Nephron (organoid): ENCODE data around the gene SKP2.

Experiments used
- H3K27ac Mint-ChIP-seq, 3 experiments: 2 replicates each; pipeline ENCODE4 v1.8.0; 2020; ENCODE audit warnings: mixed read lengths in 3 of 3, mild to moderate bottlenecking in 2 of 3, moderate library complexity in 1 of 3
- H3K27me3 Mint-ChIP-seq: 2 replicates; pipeline ENCODE4 v1.8.0; 2021; ENCODE audit warnings: low read depth, mild to moderate bottlenecking, moderate library complexity, mixed read lengths
- H3K36me3 Mint-ChIP-seq: 2 replicates; pipeline ENCODE4 v1.8.0; 2020; ENCODE audit warnings: low read depth, mixed read lengths
- H3K4me1 Mint-ChIP-seq: 2 replicates; pipeline ENCODE4 v1.8.0; 2020; ENCODE audit warnings: mixed read lengths
- H3K4me3 Mint-ChIP-seq, 3 experiments: 2 replicates each; pipeline ENCODE4 v1.8.0; 2020; ENCODE audit warnings: mild to moderate bottlenecking in 3 of 3, mixed read lengths in 3 of 3, moderate library complexity in 2 of 3
- H3K9me3 Mint-ChIP-seq: 2 replicates; pipeline ENCODE4 v1.8.0; 2020; ENCODE audit warnings: mixed read lengths
- CTCF ChIP-seq, 3 experiments: fragments of 200-600 bp; sonication (generic); IDR thresholded peaks; one replicate each; pipeline ENCODE4 v1.5.0; 2021; ENCODE audit warnings: antibody characterized with exemption in 3 of 3; ENCODE audit not compliant: unreplicated experiment in 3 of 3

SKP2 gene

GRCh38 chr5:36151434-36152323 lies at the start of gene SKP2, which contains the start of gene LMBRD2:
Gene SKP2, plus strand, starts transcription at chr5:36152111. Its CDS starts 152 bp downstream, at chr5:36152263.
Gene LMBRD2, minus strand, starts transcription at chr5:36151887. Its CDS starts 8,538 bp downstream, at chr5:36143349.
- Mint-ChIP-seq H3K9me3 (no peaks in the 10 kb centered on the region), H3K36me3 (peaks cover 34% of the 10 kb centered on the region), H3K4me1 (peaks cover 53% of the 10 kb centered on the region), H3K4me3 (peak within 1 kb of the TSS; percentile 92 to 97 (median 93)), H3K27me3 (no peaks in the 10 kb centered on the region), H3K27ac (peak within 1 kb of the TSS; percentile 79 to 94 (median 87))
- TF ChIP-seq CTCF (IDR thresholded peaks at IDR 0.05; ENCODE audit: unreplicated experiment in 3 of 3) = no peak

- no peaks in the 10 kb centered on the region for H3K4me1 Mint-ChIP-seq
- peak overlapping the region; percentile 1 to 10 (median 4) for H3K27ac Mint-ChIP-seq
- peaks cover 31% of the 10 kb centered on the region for H3K36me3 Mint-ChIP-seq
- no peak for TF ChIP-seq CTCF (IDR thresholded peaks at IDR 0.05; ENCODE audit: unreplicated experiment in 3 of 3)
- H3K4me3 Mint-ChIP-seq = peak overlapping the region in 1 of 3 experiments; percentile 3
- H3K9me3 Mint-ChIP-seq = no peaks in the 10 kb centered on the region
- no peaks in the 10 kb centered on the region for H3K27me3 Mint-ChIP-seq
These were observed 46.1 kb upstream of the SKP2 start for GRCh38 chr5:36105819-36106218.

GRCh38 chr5:36108758-36109460 lies 43.0 kb upstream of the SKP2 start:
- no peaks in the 10 kb centered on the region for H3K9me3 Mint-ChIP-seq
- no peak overlapping the region for H3K27ac Mint-ChIP-seq
- H3K27me3 Mint-ChIP-seq = no peaks in the 10 kb centered on the region
- peaks cover 29% of the 10 kb centered on the region for H3K36me3 Mint-ChIP-seq
- no peaks in the 10 kb centered on the region for H3K4me1 Mint-ChIP-seq
- TF ChIP-seq CTCF (IDR thresholded peaks at IDR 0.05; ENCODE audit: unreplicated experiment in 3 of 3) = no peak
- H3K4me3 Mint-ChIP-seq = no peak overlapping the region

GRCh38 chr5:36111238-36111637 lies 40.7 kb upstream of the SKP2 start:
- H3K36me3 Mint-ChIP-seq = peaks cover 26% of the 10 kb centered on the region
- no peak overlapping the region for H3K4me3 Mint-ChIP-seq
- no peaks in the 10 kb centered on the region for H3K4me1 Mint-ChIP-seq
- H3K9me3 Mint-ChIP-seq = no peaks in the 10 kb centered on the region
- H3K27me3 Mint-ChIP-seq = no peaks in the 10 kb centered on the region
- TF ChIP-seq CTCF (IDR thresholded peaks at IDR 0.05; ENCODE audit: unreplicated experiment in 3 of 3) = no peak
- H3K27ac Mint-ChIP-seq = no peak overlapping the region

- H3K4me1 Mint-ChIP-seq = no peaks in the 10 kb centered on the region
- TF ChIP-seq CTCF (IDR thresholded peaks at IDR 0.05; ENCODE audit: unreplicated experiment in 3 of 3) = no peak
- peaks cover 36% of the 10 kb centered on the region for H3K36me3 Mint-ChIP-seq
- H3K9me3 Mint-ChIP-seq = peaks cover 15% of the 10 kb centered on the region
- no peak overlapping the region for H3K27ac Mint-ChIP-seq
- H3K27me3 Mint-ChIP-seq = no peaks in the 10 kb centered on the region
- no peak overlapping the region for H3K4me3 Mint-ChIP-seq
These were observed 26.0 kb upstream of the SKP2 start for GRCh38 chr5:36125868-36126267.
